Glutamatergic neuron (in vitro differentiated cells): Measurements from ENCODE around the gene GAA. TPM values are rescaled to one million over a fixed set of nuclear protein-coding genes. Genes with fewer than 3 reads are reported as not detected.

Source experiments
- DNase-seq: peaks from one replicate; pipeline ENCODE4 v3.0.0; 2022
- H3K27ac Mint-ChIP-seq: one replicate; pipeline ENCODE4 v1.8.0; 2020; ENCODE audit warnings: mild to moderate bottlenecking, mixed read lengths, inconsistent platforms; ENCODE audit not compliant: unreplicated experiment
- H3K27me3 Mint-ChIP-seq: one replicate; pipeline ENCODE4 v1.8.0; 2020; ENCODE audit warnings: mild to moderate bottlenecking, moderate library complexity, mixed read lengths, inconsistent platforms; ENCODE audit not compliant: unreplicated experiment
- H3K36me3 Mint-ChIP-seq: one replicate; pipeline ENCODE4 v1.8.0; 2020; ENCODE audit warnings: mild to moderate bottlenecking, mixed read lengths, inconsistent platforms; ENCODE audit not compliant: unreplicated experiment
- H3K4me1 Mint-ChIP-seq: one replicate; pipeline ENCODE4 v1.8.0; 2020; ENCODE audit warnings: mild to moderate bottlenecking, low read depth, mixed read lengths, inconsistent platforms; ENCODE audit not compliant: unreplicated experiment
- H3K4me3 Mint-ChIP-seq: one replicate; pipeline ENCODE4 v1.8.0; 2020; ENCODE audit warnings: mild to moderate bottlenecking, mixed read lengths, inconsistent platforms; ENCODE audit not compliant: unreplicated experiment
- H3K9me3 Mint-ChIP-seq: one replicate; pipeline ENCODE4 v1.8.0; 2020; ENCODE audit warnings: mild to moderate bottlenecking, moderate library complexity, mixed read lengths, inconsistent platforms; ENCODE audit not compliant: unreplicated experiment
- total RNA-seq: library from RNA; stranded (reverse); fragmentation: NEBNext Ultra II Directional; extraction: Animal tissue kit (Norgen Biotek cat#: 25700); gene quantifications from one replicate; pipeline ENCODE4 v1.2.1, GENCODE V29; 2021; ENCODE audit not compliant: unreplicated experiment
- TF ChIP-seq, protein P1 (sequence below): fragments of 200-600 bp; sonication (generic); IDR thresholded peaks from one replicate; pipeline ENCODE4 v1.5.0; 2021; ENCODE audit not compliant: partially characterized antibody, unreplicated experiment

The GAA gene
- total RNA-seq, 1 donor from 2014 or later = 384 TPM

DNA sequence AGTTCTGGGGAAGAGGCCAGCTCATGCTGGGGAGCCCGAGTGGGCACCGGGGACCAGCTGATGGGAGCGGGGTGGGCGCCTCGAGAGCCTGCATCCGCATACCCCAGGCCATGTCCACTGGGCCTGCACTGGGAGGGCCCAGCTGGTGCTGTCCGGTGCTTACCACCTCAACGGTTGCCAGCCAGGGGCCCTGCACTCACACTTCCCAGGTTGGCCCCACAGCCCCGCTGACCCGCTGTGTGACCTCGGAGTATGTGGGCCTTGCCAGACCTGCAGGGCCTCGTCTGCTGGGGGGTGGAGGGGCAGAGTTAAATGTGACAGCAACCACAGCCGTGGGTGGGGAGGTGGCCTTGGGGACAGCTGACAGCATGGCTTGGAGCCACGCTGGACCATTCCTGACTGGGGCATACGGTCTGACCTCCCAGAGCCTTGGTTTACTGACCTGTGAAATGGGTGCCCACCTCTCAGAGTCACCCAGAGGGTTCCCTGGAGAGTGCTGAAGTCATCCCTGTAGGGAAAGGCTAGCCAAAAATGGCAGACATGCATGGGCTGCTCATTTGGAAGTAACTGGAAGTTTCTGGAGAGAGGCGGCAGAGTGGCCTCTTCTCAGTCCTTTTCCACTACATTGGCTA, 5.4 kb upstream of the GAA start:
- H3K27ac Mint-ChIP-seq = no peak overlapping the region

DNA sequence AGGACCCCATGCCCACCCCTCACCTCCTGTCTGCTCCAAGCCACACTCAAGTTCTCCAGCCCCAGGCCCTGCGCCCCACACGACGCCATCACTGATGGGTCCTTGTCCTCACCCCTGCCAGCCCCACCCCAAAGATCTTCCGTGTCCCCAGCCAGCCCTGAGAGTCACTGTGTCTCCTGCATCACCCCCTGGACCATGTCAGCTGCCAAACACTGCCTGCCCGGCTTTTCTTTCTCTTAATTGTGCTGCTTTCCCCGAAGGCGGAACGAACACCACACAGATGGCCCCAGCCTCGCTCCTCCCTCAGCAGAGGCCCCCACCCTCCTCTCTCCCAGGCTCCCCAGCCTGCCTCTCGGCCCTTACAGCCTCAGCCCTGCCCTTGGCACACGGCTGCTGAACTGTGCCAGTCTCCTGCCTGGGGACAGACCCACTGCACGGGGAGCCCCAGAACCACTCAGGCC, 4.8 kb upstream of the GAA start:
- TF ChIP-seq, protein P1, sequence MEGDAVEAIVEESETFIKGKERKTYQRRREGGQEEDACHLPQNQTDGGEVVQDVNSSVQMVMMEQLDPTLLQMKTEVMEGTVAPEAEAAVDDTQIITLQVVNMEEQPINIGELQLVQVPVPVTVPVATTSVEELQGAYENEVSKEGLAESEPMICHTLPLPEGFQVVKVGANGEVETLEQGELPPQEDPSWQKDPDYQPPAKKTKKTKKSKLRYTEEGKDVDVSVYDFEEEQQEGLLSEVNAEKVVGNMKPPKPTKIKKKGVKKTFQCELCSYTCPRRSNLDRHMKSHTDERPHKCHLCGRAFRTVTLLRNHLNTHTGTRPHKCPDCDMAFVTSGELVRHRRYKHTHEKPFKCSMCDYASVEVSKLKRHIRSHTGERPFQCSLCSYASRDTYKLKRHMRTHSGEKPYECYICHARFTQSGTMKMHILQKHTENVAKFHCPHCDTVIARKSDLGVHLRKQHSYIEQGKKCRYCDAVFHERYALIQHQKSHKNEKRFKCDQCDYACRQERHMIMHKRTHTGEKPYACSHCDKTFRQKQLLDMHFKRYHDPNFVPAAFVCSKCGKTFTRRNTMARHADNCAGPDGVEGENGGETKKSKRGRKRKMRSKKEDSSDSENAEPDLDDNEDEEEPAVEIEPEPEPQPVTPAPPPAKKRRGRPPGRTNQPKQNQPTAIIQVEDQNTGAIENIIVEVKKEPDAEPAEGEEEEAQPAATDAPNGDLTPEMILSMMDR = no peak
- Mint-ChIP-seq H3K36me3 (no peaks in the 10 kb centered on the region), H3K27me3 (peaks cover 9% of the 10 kb centered on the region), H3K4me3 (no peak overlapping the region), H3K4me1 (peaks cover 17% of the 10 kb centered on the region), H3K9me3 (peaks cover 11% of the 10 kb centered on the region), H3K27ac (peak overlapping the region; percentile 88)
- DNase-seq = peak; percentile 64

More for the DNA sequence above, 5.4 kb upstream of the GAA start:
- Mint-ChIP-seq H3K36me3 (peaks cover 3% of the 10 kb centered on the region), H3K4me1 (peaks cover 22% of the 10 kb centered on the region), H3K4me3 (no peak overlapping the region), H3K27me3 (peaks cover 9% of the 10 kb centered on the region), H3K9me3 (peaks cover 10% of the 10 kb centered on the region)
- TF ChIP-seq, protein P1 = no peak
- DNase-seq = no peak

DNA sequence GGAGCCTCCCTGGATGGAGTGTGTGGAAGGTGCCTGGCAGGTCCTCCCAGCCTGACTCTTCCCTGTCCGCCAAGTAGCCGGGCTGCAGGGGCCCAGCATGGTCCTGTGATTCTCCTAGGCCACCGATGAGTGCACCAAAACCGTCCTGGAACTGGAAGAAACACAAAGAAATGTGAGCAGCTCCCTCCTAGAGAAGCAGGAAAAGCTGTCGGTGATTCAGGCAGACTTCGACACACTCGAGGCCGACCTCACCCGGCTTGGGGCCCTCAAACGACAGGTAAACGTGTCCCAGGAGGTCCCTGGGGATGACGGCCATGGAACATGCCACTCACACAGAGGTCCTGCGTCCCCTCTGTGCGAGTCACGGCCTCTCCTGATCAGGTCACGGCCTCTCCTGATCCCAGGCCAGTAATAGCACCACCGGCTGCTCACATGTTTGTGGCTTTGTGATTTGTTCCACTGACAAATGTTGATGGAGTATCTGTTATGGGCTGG, 4.2 kb upstream of the GAA start:
- H3K4me3 Mint-ChIP-seq = no peak overlapping the region
- H3K36me3 Mint-ChIP-seq = no peaks in the 10 kb centered on the region
- H3K4me1 Mint-ChIP-seq = peaks cover 16% of the 10 kb centered on the region
- H3K9me3 Mint-ChIP-seq = peaks cover 17% of the 10 kb centered on the region
- DNase-seq = no peak
- TF ChIP-seq, protein P1 = no peak
- peaks cover 12% of the 10 kb centered on the region for H3K27me3 Mint-ChIP-seq
- peak overlapping the region; percentile 88 for H3K27ac Mint-ChIP-seq

DNA sequence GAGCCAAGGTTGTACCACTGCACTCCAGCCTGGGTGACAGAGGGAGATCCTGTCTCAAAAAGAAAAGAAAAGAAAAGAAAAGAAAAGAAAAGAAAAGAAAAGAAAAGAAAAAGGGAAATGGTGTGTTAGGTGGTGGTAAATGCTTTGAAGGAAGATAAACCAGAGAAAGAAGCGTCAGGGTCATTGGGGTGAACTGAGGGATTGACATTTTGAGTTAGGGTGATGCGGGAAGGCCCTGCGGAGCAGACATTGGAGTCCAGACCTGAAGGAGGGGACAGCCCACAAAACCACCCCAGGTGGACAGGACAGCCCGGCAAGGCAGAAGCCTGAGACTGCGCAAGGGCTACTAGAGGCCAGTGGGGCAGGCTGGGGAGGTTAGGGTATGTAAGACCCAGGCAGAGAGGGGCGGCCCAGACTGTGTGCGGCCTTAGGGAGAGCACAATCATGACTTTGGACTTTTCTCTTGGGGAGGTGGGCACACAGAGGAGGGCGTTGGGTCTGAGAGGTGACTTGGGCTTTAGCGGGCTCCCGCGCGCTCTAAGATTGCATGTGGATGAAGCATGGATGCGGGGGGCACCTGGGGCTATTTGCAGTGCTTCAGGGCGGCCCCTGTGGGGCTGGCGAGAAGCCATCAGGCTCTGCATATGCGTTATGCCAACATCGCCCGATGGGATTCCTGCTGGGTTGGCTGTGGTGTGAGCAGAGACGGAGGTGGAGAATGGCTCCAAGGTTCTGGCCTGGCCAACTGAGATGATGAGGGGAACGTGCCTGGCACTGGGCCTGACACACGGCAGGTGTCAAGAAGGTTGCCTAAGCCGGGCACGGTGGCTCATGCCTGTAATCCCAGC, 3.3 kb upstream of the GAA start:
- Mint-ChIP-seq H3K27ac (no peak overlapping the region), H3K4me3 (no peak overlapping the region)

More for the DNA sequence above, 3.3 kb upstream of the GAA start:
- no peak for DNase-seq
- TF ChIP-seq, protein P1 = no peak
- H3K4me1 Mint-ChIP-seq = peaks cover 24% of the 10 kb centered on the region
- H3K9me3 Mint-ChIP-seq = peaks cover 22% of the 10 kb centered on the region
- H3K27me3 Mint-ChIP-seq = peaks cover 16% of the 10 kb centered on the region
- H3K36me3 Mint-ChIP-seq = no peaks in the 10 kb centered on the region
